ENCODE data around the gene NR0B1. TPM values are rescaled to one million over a fixed set of nuclear protein-coding genes. Genes with fewer than 3 reads are reported as not detected.

NR0B1 gene
- total and polyA plus RNA-seq, 2 donors (not counting 1 experiment from before 2014, with no cell fraction given), result 4.6 TPM; not detected in 1

DNA sequence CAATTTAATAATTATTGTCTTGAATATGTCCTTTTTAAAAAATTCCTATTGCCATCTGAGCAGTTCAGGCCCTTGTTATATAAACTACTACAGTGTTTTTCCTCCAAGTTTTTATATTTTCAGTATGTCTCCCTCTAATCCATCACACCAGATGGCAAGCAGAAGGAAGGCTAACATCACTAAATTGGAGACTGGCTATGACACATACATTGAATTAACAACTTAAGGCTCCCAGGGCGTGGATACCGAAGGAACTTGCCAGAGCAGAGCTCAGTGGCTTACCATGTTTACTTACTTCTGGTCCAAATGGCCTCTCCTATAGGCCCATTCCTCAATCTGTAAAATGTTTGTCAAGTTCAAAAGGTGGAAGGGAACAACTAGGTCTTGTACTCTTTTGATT lies 49.3 kb downstream of the NR0B1 start:
- H3K27ac ChIP-seq (ENCODE audit: insufficient read depth, low read length), result no peak overlapping the region
- no peak overlapping the region for H3K4me3 ChIP-seq (replicated peaks in 1 of 4; ENCODE audit: control extremely low read depth in 1 of 4, insufficient read depth in 1 of 4, low read depth in 3 of 4, low read length in 4 of 4)
- H2AFZ ChIP-seq (ENCODE audit: low read length), result no peak overlapping the region
- H3K27me3 ChIP-seq (ENCODE audit: control insufficient read depth, insufficient read depth, low read length), result no peaks in the 10 kb centered on the region
- no peaks in the 10 kb centered on the region for H3K36me3 ChIP-seq (ENCODE audit: control insufficient read depth, insufficient read depth, low read length)
- no peak overlapping the region for H3K9ac ChIP-seq (ENCODE audit: insufficient read depth, low read length)
- H3K9me3 ChIP-seq (ENCODE audit: control insufficient read depth, insufficient read depth, low read depth, low read length), result no peaks in the 10 kb centered on the region
- no peak for DNase-seq (ENCODE audit: low read depth in 2 of 2)
- H3K4me1 ChIP-seq (ENCODE audit: control insufficient read depth, extremely low read depth, insufficient read depth, low read length), result no peaks in the 10 kb centered on the region
- H4K20me1 ChIP-seq (ENCODE audit: control insufficient read depth, extremely low read depth, insufficient read depth, low read length), result no peaks in the 10 kb centered on the region
- no peaks in the 10 kb centered on the region for H3K79me2 ChIP-seq (ENCODE audit: control insufficient read depth, insufficient read depth, low read length)
- no peak overlapping the region for H3K4me2 ChIP-seq (ENCODE audit: extremely low read depth, insufficient read depth, low read length)
- TF ChIP-seq, protein P1, sequence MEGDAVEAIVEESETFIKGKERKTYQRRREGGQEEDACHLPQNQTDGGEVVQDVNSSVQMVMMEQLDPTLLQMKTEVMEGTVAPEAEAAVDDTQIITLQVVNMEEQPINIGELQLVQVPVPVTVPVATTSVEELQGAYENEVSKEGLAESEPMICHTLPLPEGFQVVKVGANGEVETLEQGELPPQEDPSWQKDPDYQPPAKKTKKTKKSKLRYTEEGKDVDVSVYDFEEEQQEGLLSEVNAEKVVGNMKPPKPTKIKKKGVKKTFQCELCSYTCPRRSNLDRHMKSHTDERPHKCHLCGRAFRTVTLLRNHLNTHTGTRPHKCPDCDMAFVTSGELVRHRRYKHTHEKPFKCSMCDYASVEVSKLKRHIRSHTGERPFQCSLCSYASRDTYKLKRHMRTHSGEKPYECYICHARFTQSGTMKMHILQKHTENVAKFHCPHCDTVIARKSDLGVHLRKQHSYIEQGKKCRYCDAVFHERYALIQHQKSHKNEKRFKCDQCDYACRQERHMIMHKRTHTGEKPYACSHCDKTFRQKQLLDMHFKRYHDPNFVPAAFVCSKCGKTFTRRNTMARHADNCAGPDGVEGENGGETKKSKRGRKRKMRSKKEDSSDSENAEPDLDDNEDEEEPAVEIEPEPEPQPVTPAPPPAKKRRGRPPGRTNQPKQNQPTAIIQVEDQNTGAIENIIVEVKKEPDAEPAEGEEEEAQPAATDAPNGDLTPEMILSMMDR (conservative IDR thresholded peaks at IDR 0.05 in 1 of 2, IDR thresholded peaks at IDR 0.05 in 1 of 2; ENCODE audit: low read depth in 1 of 2, low read length in 2 of 2), result no peak
- TF ChIP-seq EZH2 (IDR thresholded peaks at IDR 0.05; ENCODE audit: low read length, missing control alignments), result no peak

Other genes starting within 250 kb of the NR0B1 start
- not detected in 2 replicates for gene MAGEB2, start 93.8 kb downstream of the NR0B1 start, total RNA-seq
- gene MAGEB2, start 93.8 kb downstream of the NR0B1 start, polyA plus RNA-seq, result not detected in 2 replicates
- gene MAGEB3, start 78.7 kb downstream of the NR0B1 start, total RNA-seq, result not detected in 2 replicates
- not detected in 2 replicates for gene MAGEB3, start 78.7 kb downstream of the NR0B1 start, polyA plus RNA-seq
- not detected in 2 replicates for gene MAGEB4, start 67.4 kb downstream of the NR0B1 start, total RNA-seq
- gene MAGEB4, start 67.4 kb downstream of the NR0B1 start, polyA plus RNA-seq, result not detected in 2 replicates
- not detected in 2 replicates for gene MAGEB1, start 62.2 kb downstream of the NR0B1 start, total RNA-seq
- not detected in 2 replicates for gene MAGEB1, start 62.2 kb downstream of the NR0B1 start, polyA plus RNA-seq

Measured in fibroblast of lung (primary cell).